Neural cell (in vitro differentiated cells): ENCODE results near the gene UCMA. TPM values are rescaled to one million over a fixed set of nuclear protein-coding genes. Genes with fewer than 3 reads are reported as not detected.

ENCODE experiments used
- H2AFZ ChIP-seq: fragments of 200-600, 300-800 bp; sonication (generic), shearing (Covaris generic); 2 replicates; pipeline ENCODE4 v1.6.0; 2014; ENCODE audit warnings: low read depth, mild to moderate bottlenecking, antibody characterized with exemption, low read length, moderate library complexity
- H3F3A ChIP-seq: fragments of 200-600 bp; shearing (Covaris generic); 2 replicates; pipeline ENCODE4 v1.6.1; 2016; ENCODE audit warnings: mild to moderate bottlenecking, moderate library complexity, mixed read lengths, antibody characterized with exemption, low read length; ENCODE audit not compliant: insufficient read depth, poor library complexity, severe bottlenecking
- H3K27ac ChIP-seq: fragments of 200-600, 300-800 bp; sonication (generic), shearing (Covaris generic); 2 replicates; pipeline ENCODE4 v1.5.1; 2014; ENCODE audit warnings: mild to moderate bottlenecking, low read length, moderate library complexity
- H3K27me3 ChIP-seq: fragments of 300-800, 200-600 bp; sonication (generic), shearing (Covaris generic); 2 replicates; pipeline ENCODE4 v1.6.0; 2014; ENCODE audit warnings: mild to moderate bottlenecking, low read depth, low read length, moderate library complexity; ENCODE audit not compliant: insufficient read depth
- H3K36me3 ChIP-seq: fragments of 300-800, 200-600 bp; sonication (generic), shearing (Covaris generic); 2 replicates; pipeline ENCODE4 v1.5.1; 2014; ENCODE audit warnings: mild to moderate bottlenecking, antibody characterized with exemption, low read length, moderate library complexity; ENCODE audit not compliant: insufficient read depth
- H3K4me2 ChIP-seq: fragments of 300-800, 200-600 bp; sonication (generic), shearing (Covaris generic); 2 replicates; pipeline ENCODE4 v1.6.0; 2014; ENCODE audit warnings: mild to moderate bottlenecking, low read length
- H3K4me3 ChIP-seq: fragments of 300-800, 200-600 bp; sonication (generic), shearing (Covaris generic); 2 replicates; pipeline ENCODE4 v1.5.1; 2014; ENCODE audit warnings: mild to moderate bottlenecking, low read length, moderate library complexity
- H3K79me2 ChIP-seq: fragments of 200-600 bp; shearing (Covaris generic); replicated peaks from 2 replicates; pipeline ENCODE4 v1.6.0; 2014; ENCODE audit warnings: mild to moderate bottlenecking, low read length, moderate library complexity; ENCODE audit not compliant: insufficient read depth
- H3K9ac ChIP-seq: fragments of 300-800, 200-600 bp; sonication (generic), shearing (Covaris generic); 2 replicates; pipeline ENCODE4 v1.6.1; 2016; ENCODE audit warnings: mild to moderate bottlenecking, low read length, mixed read lengths
- H3K9me2 ChIP-seq: fragments of 200-600 bp; shearing (Covaris generic); 2 replicates; pipeline ENCODE4 v1.6.1; 2016; ENCODE audit warnings: mild to moderate bottlenecking, low read length, mixed read lengths; ENCODE audit not compliant: insufficient read depth
- H3K9me3 ChIP-seq: fragments of 200-600, 300-800 bp; sonication (generic), shearing (Covaris generic); 2 replicates; pipeline ENCODE4 v1.6.1; 2016; ENCODE audit warnings: mild to moderate bottlenecking, mixed run types, low read length, moderate library complexity, mixed read lengths
- H4K20me1 ChIP-seq: fragments of 200-600 bp; shearing (Covaris generic); 2 replicates; pipeline ENCODE4 v1.6.1; 2016; ENCODE audit warnings: mild to moderate bottlenecking, mixed run types; ENCODE audit not compliant: insufficient read depth
- EP300 ChIP-seq: fragments of 450-650 bp; conservative IDR thresholded peaks from 2 replicates; pipeline ENCODE4 v1.6.1; 2014; ENCODE audit warnings: antibody characterized with exemption, mild to moderate bottlenecking, moderate library complexity; ENCODE audit not compliant: poor library complexity, severe bottlenecking
- EZH2 ChIP-seq: fragments of 200-600, 300-800 bp; shearing (Covaris generic), sonication (generic); IDR thresholded peaks from 2 replicates; pipeline ENCODE4 v1.6.1; 2014; ENCODE audit warnings: antibody characterized with exemption, low read length, borderline replicate concordance, mild to moderate bottlenecking; ENCODE audit not compliant: insufficient read depth, poor library complexity, severe bottlenecking
- MXI1 ChIP-seq: fragments of 450-650 bp; conservative IDR thresholded peaks from 2 replicates; pipeline ENCODE4 v1.6.1; 2014; ENCODE audit warnings: antibody characterized with exemption, mild to moderate bottlenecking; ENCODE audit not compliant: poor library complexity, severe bottlenecking
- POLR2AphosphoS5 ChIP-seq: IDR thresholded peaks from 2 replicates; pipeline ENCODE4 v1.6.1; 2012
- RAD21 ChIP-seq: fragments of 450-650 bp; conservative IDR thresholded peaks from 2 replicates; pipeline ENCODE4 v1.6.1; 2014; ENCODE audit warnings: antibody characterized with exemption, mild to moderate bottlenecking, moderate library complexity
- REST ChIP-seq: IDR thresholded peaks from 2 replicates; pipeline ENCODE4 v1.6.1; 2012; ENCODE audit warnings: borderline replicate concordance
- SMC3 ChIP-seq: fragments of 450-650 bp; conservative IDR thresholded peaks from 2 replicates; pipeline ENCODE4 v1.6.1; 2014; ENCODE audit warnings: antibody characterized with exemption, mild to moderate bottlenecking, moderate library complexity; ENCODE audit not compliant: poor library complexity
- TAF1 ChIP-seq: IDR thresholded peaks from 2 replicates; pipeline ENCODE4 v1.6.1; 2012; ENCODE audit warnings: low read depth
- polyA plus RNA-seq: library from polyadenylated mRNA; depleted of rRNA; stranded (reverse); fragments of >200 nt; gene quantifications from 2 replicates; pipeline ENCODE4 v1.2.3, GENCODE V29; 2014
- TF ChIP-seq, protein P1 (sequence below): fragments of 450-650 bp; IDR thresholded peaks from 2 replicates; pipeline ENCODE4 v1.5.1; 2014; ENCODE audit warnings: antibody characterized with exemption, mild to moderate bottlenecking, moderate library complexity; ENCODE audit not compliant: poor library complexity, severe bottlenecking

The UCMA gene
- polyA plus RNA-seq, 1 donor from 2014 or later = not detected

- Histone ChIP-seq H3K9me2 (no peaks in the 10 kb centered on the region), H3K79me2 (no peaks in the 10 kb centered on the region), H2AFZ (no peak overlapping the region), H3K9ac (no peak overlapping the region), H3K4me2 (no peak overlapping the region), H3K27ac (no peak overlapping the region), H4K20me1 (no peaks in the 10 kb centered on the region), H3F3A (no peaks in the 10 kb centered on the region), H3K9me3 (no peaks in the 10 kb centered on the region), H3K36me3 (no peaks in the 10 kb centered on the region), H3K4me3 (no peak overlapping the region), H3K27me3 (no peaks in the 10 kb centered on the region)
- no peak for TF ChIP-seq RAD21
- TF ChIP-seq TAF1 = no peak
- no peak for TF ChIP-seq SMC3
- no peak for TF ChIP-seq MXI1
- no peak for TF ChIP-seq EP300
- TF ChIP-seq, protein P1, sequence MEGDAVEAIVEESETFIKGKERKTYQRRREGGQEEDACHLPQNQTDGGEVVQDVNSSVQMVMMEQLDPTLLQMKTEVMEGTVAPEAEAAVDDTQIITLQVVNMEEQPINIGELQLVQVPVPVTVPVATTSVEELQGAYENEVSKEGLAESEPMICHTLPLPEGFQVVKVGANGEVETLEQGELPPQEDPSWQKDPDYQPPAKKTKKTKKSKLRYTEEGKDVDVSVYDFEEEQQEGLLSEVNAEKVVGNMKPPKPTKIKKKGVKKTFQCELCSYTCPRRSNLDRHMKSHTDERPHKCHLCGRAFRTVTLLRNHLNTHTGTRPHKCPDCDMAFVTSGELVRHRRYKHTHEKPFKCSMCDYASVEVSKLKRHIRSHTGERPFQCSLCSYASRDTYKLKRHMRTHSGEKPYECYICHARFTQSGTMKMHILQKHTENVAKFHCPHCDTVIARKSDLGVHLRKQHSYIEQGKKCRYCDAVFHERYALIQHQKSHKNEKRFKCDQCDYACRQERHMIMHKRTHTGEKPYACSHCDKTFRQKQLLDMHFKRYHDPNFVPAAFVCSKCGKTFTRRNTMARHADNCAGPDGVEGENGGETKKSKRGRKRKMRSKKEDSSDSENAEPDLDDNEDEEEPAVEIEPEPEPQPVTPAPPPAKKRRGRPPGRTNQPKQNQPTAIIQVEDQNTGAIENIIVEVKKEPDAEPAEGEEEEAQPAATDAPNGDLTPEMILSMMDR = no peak
Measured at GRCh38 chr10:13268310-13268709, 34.1 kb upstream of the UCMA start.

GRCh38 chr10:13263591-13263990 lies 29.4 kb upstream of the UCMA start:
- Histone ChIP-seq H3K4me3 (no peak overlapping the region), H3K9me2 (no peaks in the 10 kb centered on the region), H3K79me2 (no peaks in the 10 kb centered on the region), H3F3A (no peaks in the 10 kb centered on the region), H3K9ac (no peak overlapping the region), H2AFZ (no peak overlapping the region), H3K27me3 (no peaks in the 10 kb centered on the region), H3K9me3 (no peaks in the 10 kb centered on the region), H4K20me1 (no peaks in the 10 kb centered on the region), H3K36me3 (no peaks in the 10 kb centered on the region), H3K4me2 (no peak overlapping the region), H3K27ac (no peak overlapping the region)
- TF ChIP-seq REST (no peak), RAD21 (no peak), SMC3 (no peak), POLR2AphosphoS5 (no peak), TAF1 (no peak), MXI1 (no peak), EZH2 (no peak), EP300 (no peak)
- TF ChIP-seq, protein P1 = no peak
